Measurements from ENCODE around the gene PTPRE.

The PTPRE gene

GRCh38 chr10:127883516-127883915, 23.4 kb upstream of the PTPRE start:
- H3K79me2 ChIP-seq (ENCODE audit: low read length): no peaks in the 10 kb centered on the region
- H3K36me3 ChIP-seq (replicated peaks; ENCODE audit: low read depth, low read length): no peaks in the 10 kb centered on the region
- H3K27ac ChIP-seq (ENCODE audit: low read length): no peak overlapping the region
- H4K20me1 ChIP-seq (ENCODE audit: insufficient read depth, low read length): no peaks in the 10 kb centered on the region
- no peaks in the 10 kb centered on the region for H3K27me3 ChIP-seq (ENCODE audit: low read depth, low read length)
- H3K9me3 ChIP-seq (ENCODE audit: insufficient read depth, low read length): no peaks in the 10 kb centered on the region
- H3K9ac ChIP-seq (ENCODE audit: low read length): no peak overlapping the region
- H3K4me2 ChIP-seq (ENCODE audit: low read length): no peak overlapping the region
- TF ChIP-seq CTCF (IDR thresholded peaks at IDR 0.05; ENCODE audit: low read depth, low read length): no peak
- TF ChIP-seq EZH2phosphoT487 (IDR thresholded peaks at IDR 0.05; ENCODE audit: low read depth): no peak
- no peak overlapping the region for H2AFZ ChIP-seq (ENCODE audit: low read depth, low read length)
- no peak overlapping the region for H3K4me3 ChIP-seq (ENCODE audit: low read length)
- H3K4me1 ChIP-seq (ENCODE audit: low read length): peaks cover 20% of the 10 kb centered on the region

- Histone ChIP-seq H3K4me1 (ENCODE audit: low read length) (peaks cover 20% of the 10 kb centered on the region), H3K27me3 (ENCODE audit: low read depth, low read length) (no peaks in the 10 kb centered on the region), H3K79me2 (ENCODE audit: low read length) (no peaks in the 10 kb centered on the region)
Measured at GRCh38 chr10:127884501-127884900, 22.4 kb upstream of the PTPRE start.

GRCh38 chr10:127886371-127887051, 20.4 kb upstream of the PTPRE start:
- no peak overlapping the region for H3K4me2 ChIP-seq (ENCODE audit: low read length)
- H3K36me3 ChIP-seq (replicated peaks; ENCODE audit: low read depth, low read length): no peaks in the 10 kb centered on the region
- H3K27me3 ChIP-seq (ENCODE audit: low read depth, low read length): no peaks in the 10 kb centered on the region
- H3K9me3 ChIP-seq (ENCODE audit: insufficient read depth, low read length): no peaks in the 10 kb centered on the region
- no peaks in the 10 kb centered on the region for H4K20me1 ChIP-seq (ENCODE audit: insufficient read depth, low read length)
- H2AFZ ChIP-seq (ENCODE audit: low read depth, low read length): no peak overlapping the region
- no peak overlapping the region for H3K9ac ChIP-seq (ENCODE audit: low read length)
- no peak overlapping the region for H3K27ac ChIP-seq (ENCODE audit: low read length)
- H3K4me3 ChIP-seq (ENCODE audit: low read length): no peak overlapping the region
- TF ChIP-seq EZH2phosphoT487 (IDR thresholded peaks at IDR 0.05; ENCODE audit: low read depth): no peak
- no peak for TF ChIP-seq CTCF (IDR thresholded peaks at IDR 0.05; ENCODE audit: low read depth, low read length)
- H3K79me2 ChIP-seq (ENCODE audit: low read length): no peaks in the 10 kb centered on the region
- H3K4me1 ChIP-seq (ENCODE audit: low read length): peaks cover 10% of the 10 kb centered on the region; the same call in 1 of the 2 replicates

More at GRCh38 chr10:127884501-127884900, 22.4 kb upstream of the PTPRE start:
- H3K27ac ChIP-seq (ENCODE audit: low read length): no peak overlapping the region
- H3K9me3 ChIP-seq (ENCODE audit: insufficient read depth, low read length): no peaks in the 10 kb centered on the region
- H4K20me1 ChIP-seq (ENCODE audit: insufficient read depth, low read length): no peaks in the 10 kb centered on the region
- no peak overlapping the region for H3K9ac ChIP-seq (ENCODE audit: low read length)
- H3K36me3 ChIP-seq (replicated peaks; ENCODE audit: low read depth, low read length): no peaks in the 10 kb centered on the region
- H3K4me3 ChIP-seq (ENCODE audit: low read length): no peak overlapping the region
- H2AFZ ChIP-seq (ENCODE audit: low read depth, low read length): no peak overlapping the region
- no peak for TF ChIP-seq CTCF (IDR thresholded peaks at IDR 0.05; ENCODE audit: low read depth, low read length)
- no peak for TF ChIP-seq EZH2phosphoT487 (IDR thresholded peaks at IDR 0.05; ENCODE audit: low read depth)
- no peak overlapping the region for H3K4me2 ChIP-seq (ENCODE audit: low read length)

GRCh38 chr10:127887541-127888415, 19.1 kb upstream of the PTPRE start:
- H3K27ac ChIP-seq (ENCODE audit: low read length): no peak overlapping the region
- H3K79me2 ChIP-seq (ENCODE audit: low read length): no peaks in the 10 kb centered on the region
- H3K36me3 ChIP-seq (replicated peaks; ENCODE audit: low read depth, low read length): no peaks in the 10 kb centered on the region
- H3K4me2 ChIP-seq (ENCODE audit: low read length): no peak overlapping the region
- TF ChIP-seq CTCF (IDR thresholded peaks at IDR 0.05; ENCODE audit: low read depth, low read length): no peak
- TF ChIP-seq EZH2phosphoT487 (IDR thresholded peaks at IDR 0.05; ENCODE audit: low read depth): no peak
- no peaks in the 10 kb centered on the region for H3K9me3 ChIP-seq (ENCODE audit: insufficient read depth, low read length)
- no peak overlapping the region for H3K9ac ChIP-seq (ENCODE audit: low read length)
- no peaks in the 10 kb centered on the region for H4K20me1 ChIP-seq (ENCODE audit: insufficient read depth, low read length)
- H3K4me3 ChIP-seq (ENCODE audit: low read length): no peak overlapping the region
- peaks cover 5% of the 10 kb centered on the region; the same call in 1 of the 2 replicates for H3K4me1 ChIP-seq (ENCODE audit: low read length)
- no peak overlapping the region for H2AFZ ChIP-seq (ENCODE audit: low read depth, low read length)
- no peaks in the 10 kb centered on the region for H3K27me3 ChIP-seq (ENCODE audit: low read depth, low read length)
